ENCODE measurements around the gene RASGRF2. TPM values are rescaled to one million over a fixed set of nuclear protein-coding genes. Genes with fewer than 3 reads are reported as not detected.
"Not testable (repeated sequence)": the region's sequence is repeated elsewhere in the genome, so short reads cannot be mapped to it uniquely, and the experiment has no call there.

The RASGRF2 gene
- polyA plus RNA-seq, 1 donor from 2014 or later, result 0.42 TPM

DNA sequence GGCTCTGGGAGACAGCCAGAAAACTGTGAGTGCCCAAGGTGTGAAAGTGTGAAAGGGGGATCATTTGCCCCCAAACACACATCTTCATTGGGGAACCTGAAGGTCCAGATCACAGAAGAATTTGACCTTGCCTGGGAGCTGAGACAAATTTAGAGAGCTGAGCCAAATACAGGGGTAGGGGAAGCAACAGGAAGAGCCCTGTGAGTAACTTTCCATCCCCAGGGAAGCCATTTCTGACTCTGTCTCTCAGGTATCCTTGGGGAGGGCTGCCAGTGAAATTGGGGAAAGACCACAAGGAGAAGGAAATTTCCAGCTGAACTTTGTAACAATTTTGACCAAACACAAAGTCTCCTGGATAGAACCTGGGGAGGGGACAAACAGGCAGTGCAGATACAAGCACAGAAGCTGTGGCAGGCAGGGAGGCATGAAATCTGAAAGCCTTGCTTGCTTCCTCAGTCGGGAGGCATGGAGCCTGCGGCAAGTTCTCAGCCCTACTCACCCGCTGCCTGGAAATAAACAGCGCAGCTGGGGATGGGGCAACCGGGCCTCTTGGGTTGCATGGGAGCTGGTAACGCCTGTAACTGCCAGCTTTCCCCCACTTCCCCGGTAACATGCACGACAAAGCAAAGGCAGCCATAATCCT, 309.7 kb downstream of the RASGRF2 start:
- H3K9me2 ChIP-seq (ENCODE audit: insufficient read depth, low read length), result no peaks in the 10 kb centered on the region
- peaks cover 6% of the 10 kb centered on the region for H3K9me3 ChIP-seq (ENCODE audit: low read length)
- no peak overlapping the region for H3K9ac ChIP-seq (ENCODE audit: low read length)
- no peak overlapping the region for H3K27ac ChIP-seq (ENCODE audit: low read length)
- H4K20me1 ChIP-seq (ENCODE audit: insufficient read depth), result no peaks in the 10 kb centered on the region
- H3K4me2 ChIP-seq (ENCODE audit: low read length), result no peak overlapping the region
- H3K36me3 ChIP-seq (ENCODE audit: insufficient read depth, low read length), result no peaks in the 10 kb centered on the region
- H2AFZ ChIP-seq (ENCODE audit: low read depth, low read length), result no peak overlapping the region
- TF ChIP-seq EP300 (conservative IDR thresholded peaks at IDR 0.05; ENCODE audit: poor library complexity, severe bottlenecking) (no peak), SMC3 (conservative IDR thresholded peaks at IDR 0.05; ENCODE audit: poor library complexity) (no peak), POLR2AphosphoS5 (IDR thresholded peaks at IDR 0.05) (no peak), MXI1 (conservative IDR thresholded peaks at IDR 0.05; ENCODE audit: poor library complexity, severe bottlenecking) (no peak), EZH2 (IDR thresholded peaks at IDR 0.05; ENCODE audit: borderline replicate concordance, insufficient read depth, low read length, poor library complexity, severe bottlenecking) (no peak), RAD21 (conservative IDR thresholded peaks at IDR 0.05) (no peak), TAF1 (IDR thresholded peaks at IDR 0.05; ENCODE audit: low read depth) (no peak)
- TF ChIP-seq, protein P1, sequence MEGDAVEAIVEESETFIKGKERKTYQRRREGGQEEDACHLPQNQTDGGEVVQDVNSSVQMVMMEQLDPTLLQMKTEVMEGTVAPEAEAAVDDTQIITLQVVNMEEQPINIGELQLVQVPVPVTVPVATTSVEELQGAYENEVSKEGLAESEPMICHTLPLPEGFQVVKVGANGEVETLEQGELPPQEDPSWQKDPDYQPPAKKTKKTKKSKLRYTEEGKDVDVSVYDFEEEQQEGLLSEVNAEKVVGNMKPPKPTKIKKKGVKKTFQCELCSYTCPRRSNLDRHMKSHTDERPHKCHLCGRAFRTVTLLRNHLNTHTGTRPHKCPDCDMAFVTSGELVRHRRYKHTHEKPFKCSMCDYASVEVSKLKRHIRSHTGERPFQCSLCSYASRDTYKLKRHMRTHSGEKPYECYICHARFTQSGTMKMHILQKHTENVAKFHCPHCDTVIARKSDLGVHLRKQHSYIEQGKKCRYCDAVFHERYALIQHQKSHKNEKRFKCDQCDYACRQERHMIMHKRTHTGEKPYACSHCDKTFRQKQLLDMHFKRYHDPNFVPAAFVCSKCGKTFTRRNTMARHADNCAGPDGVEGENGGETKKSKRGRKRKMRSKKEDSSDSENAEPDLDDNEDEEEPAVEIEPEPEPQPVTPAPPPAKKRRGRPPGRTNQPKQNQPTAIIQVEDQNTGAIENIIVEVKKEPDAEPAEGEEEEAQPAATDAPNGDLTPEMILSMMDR (IDR thresholded peaks at IDR 0.05; ENCODE audit: poor library complexity, severe bottlenecking), result no peak
- TF ChIP-seq, protein P2, sequence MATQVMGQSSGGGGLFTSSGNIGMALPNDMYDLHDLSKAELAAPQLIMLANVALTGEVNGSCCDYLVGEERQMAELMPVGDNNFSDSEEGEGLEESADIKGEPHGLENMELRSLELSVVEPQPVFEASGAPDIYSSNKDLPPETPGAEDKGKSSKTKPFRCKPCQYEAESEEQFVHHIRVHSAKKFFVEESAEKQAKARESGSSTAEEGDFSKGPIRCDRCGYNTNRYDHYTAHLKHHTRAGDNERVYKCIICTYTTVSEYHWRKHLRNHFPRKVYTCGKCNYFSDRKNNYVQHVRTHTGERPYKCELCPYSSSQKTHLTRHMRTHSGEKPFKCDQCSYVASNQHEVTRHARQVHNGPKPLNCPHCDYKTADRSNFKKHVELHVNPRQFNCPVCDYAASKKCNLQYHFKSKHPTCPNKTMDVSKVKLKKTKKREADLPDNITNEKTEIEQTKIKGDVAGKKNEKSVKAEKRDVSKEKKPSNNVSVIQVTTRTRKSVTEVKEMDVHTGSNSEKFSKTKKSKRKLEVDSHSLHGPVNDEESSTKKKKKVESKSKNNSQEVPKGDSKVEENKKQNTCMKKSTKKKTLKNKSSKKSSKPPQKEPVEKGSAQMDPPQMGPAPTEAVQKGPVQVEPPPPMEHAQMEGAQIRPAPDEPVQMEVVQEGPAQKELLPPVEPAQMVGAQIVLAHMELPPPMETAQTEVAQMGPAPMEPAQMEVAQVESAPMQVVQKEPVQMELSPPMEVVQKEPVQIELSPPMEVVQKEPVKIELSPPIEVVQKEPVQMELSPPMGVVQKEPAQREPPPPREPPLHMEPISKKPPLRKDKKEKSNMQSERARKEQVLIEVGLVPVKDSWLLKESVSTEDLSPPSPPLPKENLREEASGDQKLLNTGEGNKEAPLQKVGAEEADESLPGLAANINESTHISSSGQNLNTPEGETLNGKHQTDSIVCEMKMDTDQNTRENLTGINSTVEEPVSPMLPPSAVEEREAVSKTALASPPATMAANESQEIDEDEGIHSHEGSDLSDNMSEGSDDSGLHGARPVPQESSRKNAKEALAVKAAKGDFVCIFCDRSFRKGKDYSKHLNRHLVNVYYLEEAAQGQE (IDR thresholded peaks at IDR 0.05; ENCODE audit: borderline replicate concordance), result no peak
- H3K4me3 ChIP-seq (ENCODE audit: low read length), result no peak overlapping the region
- no peaks in the 10 kb centered on the region for H3K27me3 ChIP-seq (ENCODE audit: insufficient read depth, low read depth, low read length)
- no peaks in the 10 kb centered on the region for H3F3A ChIP-seq (ENCODE audit: insufficient read depth, low read length, poor library complexity, severe bottlenecking)
- H3K79me2 ChIP-seq (replicated peaks; ENCODE audit: insufficient read depth, low read length), result no peaks in the 10 kb centered on the region

DNA sequence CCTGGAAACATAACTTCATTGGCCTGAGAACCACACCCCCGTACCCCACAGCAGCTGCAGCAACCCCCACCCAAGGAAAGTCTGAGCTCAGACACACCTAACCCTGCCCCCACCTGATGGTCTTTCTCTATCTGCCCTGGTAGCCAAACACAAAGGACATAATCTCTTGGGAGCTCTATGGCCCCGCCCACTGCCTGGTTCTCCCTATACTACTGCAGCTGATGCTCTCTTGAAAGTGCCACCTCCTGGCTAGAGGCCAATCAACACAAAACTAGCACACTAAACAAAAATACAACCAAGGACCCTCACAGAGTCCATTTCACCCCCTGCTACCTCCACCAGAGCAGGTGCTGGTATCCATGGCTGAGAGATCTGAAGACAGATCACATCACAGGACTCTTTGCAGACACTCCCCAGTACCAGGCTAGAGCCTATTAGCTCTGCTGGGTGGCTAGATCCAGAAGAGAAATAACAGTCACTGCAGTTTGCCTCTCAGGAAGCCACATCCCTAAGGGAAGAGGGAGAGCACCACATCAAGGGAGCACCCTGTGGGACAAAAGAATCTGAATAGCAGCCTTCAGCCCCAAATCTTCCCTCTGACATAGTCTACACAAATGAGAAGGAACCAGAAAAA, 310.3 kb downstream of the RASGRF2 start:
- H3K79me2 ChIP-seq (replicated peaks; ENCODE audit: insufficient read depth, low read length); H3F3A ChIP-seq (ENCODE audit: insufficient read depth, low read length, poor library complexity, severe bottlenecking); H3K4me2 ChIP-seq (ENCODE audit: low read length); H3K36me3 ChIP-seq (ENCODE audit: insufficient read depth, low read length); H3K27me3 ChIP-seq (ENCODE audit: insufficient read depth, low read depth, low read length); H3K9me3 ChIP-seq (ENCODE audit: low read length); H3K9ac ChIP-seq (ENCODE audit: low read length); H3K9me2 ChIP-seq (ENCODE audit: insufficient read depth, low read length); H3K4me3 ChIP-seq (ENCODE audit: low read length); H3K27ac ChIP-seq (ENCODE audit: low read length); H4K20me1 ChIP-seq (ENCODE audit: insufficient read depth); H2AFZ ChIP-seq (ENCODE audit: low read depth, low read length): not testable (repeated sequence)

Small RNA genes within 50 kb of the gene (small RNA-seq; reads per million reads assigned to genes)
- 0 reads per million in 3 experiments for gene AC026436.1
